Measurements from ENCODE around the gene SLC27A5.

DNA sequence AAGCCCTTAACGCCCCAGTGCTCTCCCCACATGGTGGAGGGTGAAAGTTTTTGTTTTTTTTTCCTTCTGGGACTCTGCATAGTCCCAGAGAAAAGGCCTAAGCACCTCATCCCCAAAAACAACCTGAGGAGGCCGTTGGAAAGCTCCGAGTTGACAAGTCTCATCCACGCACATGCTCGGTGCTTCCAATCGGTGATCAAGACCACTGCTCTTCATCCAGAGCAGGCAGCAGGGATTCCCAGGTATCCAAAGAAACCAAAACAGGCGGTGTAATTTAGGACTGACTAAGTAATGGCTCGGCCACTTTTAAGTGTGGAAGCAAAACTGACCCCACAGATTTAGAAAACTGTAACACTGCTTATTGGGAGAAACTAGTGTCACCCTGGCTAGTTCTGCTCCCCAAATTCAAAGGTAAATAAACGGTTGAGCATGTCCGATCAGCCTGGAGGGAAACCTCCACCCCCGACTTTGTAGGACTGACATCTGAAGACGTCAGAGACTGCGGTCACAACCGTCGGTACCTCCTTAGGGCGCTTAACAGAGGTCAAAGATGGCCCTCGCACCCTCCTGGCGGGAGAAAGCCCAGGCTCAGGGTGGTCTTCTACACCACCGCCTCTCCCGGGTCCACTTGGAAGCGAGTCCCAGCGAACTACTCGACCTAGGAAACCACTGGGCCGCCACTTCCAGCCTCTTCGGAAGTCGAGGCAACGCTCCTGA lies 36.6 kb downstream of the SLC27A5 start:
- no peak for TF ChIP-seq POLR2A (IDR thresholded peaks at IDR 0.05)
- TF ChIP-seq, protein P1, sequence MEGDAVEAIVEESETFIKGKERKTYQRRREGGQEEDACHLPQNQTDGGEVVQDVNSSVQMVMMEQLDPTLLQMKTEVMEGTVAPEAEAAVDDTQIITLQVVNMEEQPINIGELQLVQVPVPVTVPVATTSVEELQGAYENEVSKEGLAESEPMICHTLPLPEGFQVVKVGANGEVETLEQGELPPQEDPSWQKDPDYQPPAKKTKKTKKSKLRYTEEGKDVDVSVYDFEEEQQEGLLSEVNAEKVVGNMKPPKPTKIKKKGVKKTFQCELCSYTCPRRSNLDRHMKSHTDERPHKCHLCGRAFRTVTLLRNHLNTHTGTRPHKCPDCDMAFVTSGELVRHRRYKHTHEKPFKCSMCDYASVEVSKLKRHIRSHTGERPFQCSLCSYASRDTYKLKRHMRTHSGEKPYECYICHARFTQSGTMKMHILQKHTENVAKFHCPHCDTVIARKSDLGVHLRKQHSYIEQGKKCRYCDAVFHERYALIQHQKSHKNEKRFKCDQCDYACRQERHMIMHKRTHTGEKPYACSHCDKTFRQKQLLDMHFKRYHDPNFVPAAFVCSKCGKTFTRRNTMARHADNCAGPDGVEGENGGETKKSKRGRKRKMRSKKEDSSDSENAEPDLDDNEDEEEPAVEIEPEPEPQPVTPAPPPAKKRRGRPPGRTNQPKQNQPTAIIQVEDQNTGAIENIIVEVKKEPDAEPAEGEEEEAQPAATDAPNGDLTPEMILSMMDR (IDR thresholded peaks at IDR 0.05) = no peak
- TF ChIP-seq POLR2AphosphoS5 (IDR thresholded peaks at IDR 0.05; ENCODE audit: insufficient read depth in 1 of 2, low read depth in 1 of 2) = no peak

Data from vagina (tissue), 2 donors.